HCT116 (cell line): ENCODE measurements around the gene CSRP1. TPM values are rescaled to one million over a fixed set of nuclear protein-coding genes. Genes with fewer than 3 reads are reported as not detected.

ENCODE experiments used
- ATAC-seq: fragments of 200-7000 bp; cut with Tn5 transposase; 2 replicates; pipeline ENCODE4 v1.9.1; 2020; ENCODE audit warnings: mild to moderate bottlenecking, moderate library complexity
- BruUV-seq: library from RNA; stranded (reverse); fragments of 400-500 nt; replicated peaks from 2 replicates; lab custom pipeline; 2021; lab: Mats Ljungman, UMichigan
- CTCF ChIA-PET: fragments of 300-600 bp; sonication (Branson Sonifier 250); formaldehyde crosslinking; loops from one replicate; lab custom pipeline; 2021; ENCODE audit warnings: antibody characterized with exemption; lab: Charles Lee
- POLR2A ChIA-PET: fragments of 300-600, 350-600 bp; sonication (Branson Sonifier 250); formaldehyde crosslinking; loops from one replicate; lab custom pipeline; 2021; ENCODE audit warnings: antibody characterized with exemption; lab: Charles Lee
- RAD21 ChIA-PET, 2 experiments: fragments of 300-600 bp; sonication (Branson Sonifier 250); formaldehyde crosslinking; loops; one replicate each; lab custom pipeline; 2023; ENCODE audit warnings: low total read pairs in 2 of 2; ENCODE audit not compliant: uncharacterized antibody in 2 of 2, unreplicated experiment in 2 of 2, low non-redundant PET in 1 of 2; lab: Charles Lee
- DNase-seq: peaks from one replicate; pipeline ENCODE4 v3.0.0-alpha.2; 2010; ENCODE audit warnings: low read depth, low spot score
- H2AFZ ChIP-seq: fragments of 200-600 bp; shearing (Covaris generic), sonication (generic); 2 replicates; pipeline ENCODE4 v1.6.1; 2017; ENCODE audit warnings: low read depth, mixed run types, mixed read lengths, antibody characterized with exemption, low read length; ENCODE audit not compliant: poor library complexity, severe bottlenecking
- H3K27ac ChIP-seq: 2 replicates; pipeline ENCODE4 v1.5.1; 2012; ENCODE audit warnings: low read depth, low read length
- H3K27me3 ChIP-seq: fragments of 200-600 bp; sonication (generic); 2 replicates; pipeline ENCODE4 v1.6.1; 2016; ENCODE audit warnings: mixed run types, low read length, mixed read lengths; ENCODE audit not compliant: insufficient read depth
- H3K36me3 ChIP-seq, 2 experiments: fragments of 200-500 bp in 1 of 2; fragments of 200-600 bp in 1 of 2; sonication (Bioruptor generic) in 1 of 2; sonication (generic) in 1 of 2; 2 replicates each; pipeline versions ENCODE4 v1.5.1 to v1.6.1; 2014 to 2016; ENCODE audit warnings: low read length in 2 of 2, inconsistent platforms in 1 of 2, mixed read lengths in 1 of 2, mixed run types in 1 of 2; ENCODE audit not compliant: insufficient read depth in 2 of 2, control insufficient read depth in 1 of 2
- H3K4me1 ChIP-seq, 2 experiments: fragments of 200-600 bp in 1 of 2; sonication (generic) in 1 of 2; 2 replicates each; pipeline versions ENCODE4 v1.5.1 to v1.6.1; 2012 to 2017; ENCODE audit warnings: low read length in 2 of 2, inconsistent platforms in 1 of 2, mild to moderate bottlenecking in 1 of 2, mixed read lengths in 1 of 2, mixed run types in 1 of 2, moderate library complexity in 1 of 2; ENCODE audit not compliant: insufficient read depth in 2 of 2, control insufficient read depth in 1 of 2
- H3K4me2 ChIP-seq: fragments of 200-600 bp; sonication (generic); 2 replicates; pipeline ENCODE4 v1.6.1; 2017; ENCODE audit warnings: mixed run types, low read length, mixed read lengths
- H3K4me3 ChIP-seq, 2 experiments: fragments of 200-600 bp in 1 of 2; sonication (generic) in 1 of 2; replicated peaks in 1 of 2; 2 replicates each; pipeline ENCODE4 v1.5.1; 2011 to 2016; ENCODE audit warnings: low read length in 2 of 2, control low read depth in 1 of 2, low read depth in 1 of 2, mild to moderate bottlenecking in 1 of 2, mixed read lengths in 1 of 2, mixed run types in 1 of 2
- H3K79me2 ChIP-seq: fragments of 200-600 bp; sonication (generic); 2 replicates; pipeline ENCODE4 v1.6.1; 2017; ENCODE audit warnings: mild to moderate bottlenecking, mixed run types, low read length, moderate library complexity, mixed read lengths; ENCODE audit not compliant: insufficient read depth
- H3K9ac ChIP-seq: fragments of 200-600 bp; sonication (generic); 2 replicates; pipeline ENCODE4 v1.6.1; 2016; ENCODE audit warnings: low read length, mixed read lengths
- H3K9me2 ChIP-seq: fragments of 200-600 bp; sonication (generic), shearing (Covaris generic); 2 replicates; pipeline ENCODE4 v1.6.1; 2017; ENCODE audit warnings: mixed run types, mild to moderate bottlenecking, moderate library complexity; ENCODE audit not compliant: insufficient read depth
- H3K9me3 ChIP-seq, 2 experiments: fragments of 200-500 bp in 1 of 2; fragments of 200-600 bp in 1 of 2; sonication (Bioruptor generic) in 1 of 2; sonication (generic) in 1 of 2; 2 replicates each; pipeline ENCODE4 v1.6.1; 2014 to 2017; ENCODE audit warnings: low read length in 2 of 2, mixed read lengths in 2 of 2, inconsistent platforms in 1 of 2, low read depth in 1 of 2, mild to moderate bottlenecking in 1 of 2, mixed run types in 1 of 2, moderate library complexity in 1 of 2; ENCODE audit not compliant: control insufficient read depth in 1 of 2, insufficient read depth in 1 of 2
- H4K20me1 ChIP-seq: fragments of 200-600 bp; sonication (generic), shearing (Covaris generic); 2 replicates; pipeline ENCODE4 v1.6.1; 2017; ENCODE audit warnings: mixed run types, mild to moderate bottlenecking, moderate library complexity; ENCODE audit not compliant: insufficient read depth
- ATF3 ChIP-seq: IDR thresholded peaks from 2 replicates; pipeline ENCODE4 v1.6.1; 2012
- CTCF ChIP-seq, 3 experiments: fragments of 200-600 bp in 1 of 3; sonication (generic) in 1 of 3; IDR thresholded peaks in 2 of 3; conservative IDR thresholded peaks in 1 of 3; 2 replicates each; pipeline ENCODE4 v1.5.1; 2012 to 2017; ENCODE audit warnings: low read depth in 2 of 3, low read length in 2 of 3, antibody characterized with exemption in 1 of 3, borderline replicate concordance in 1 of 3, control low read depth in 1 of 3, mild to moderate bottlenecking in 1 of 3, mixed read lengths in 1 of 3, mixed run types in 1 of 3, moderate library complexity in 1 of 3; ENCODE audit not compliant: insufficient read depth in 1 of 3
- EGR1 ChIP-seq: IDR thresholded peaks from 2 replicates; pipeline ENCODE4 v1.6.1; 2012; ENCODE audit warnings: low read depth
- POLR2AphosphoS5 ChIP-seq: IDR thresholded peaks from 2 replicates; pipeline ENCODE4 v1.6.1; 2011; ENCODE audit warnings: mild to moderate bottlenecking, low read depth, low read length, moderate library complexity
- RAD21 ChIP-seq: IDR thresholded peaks from 2 replicates; pipeline ENCODE4 v1.6.1; 2012; ENCODE audit warnings: low read depth, mild to moderate bottlenecking
- SP1 ChIP-seq: IDR thresholded peaks from 2 replicates; pipeline ENCODE4 v1.6.1; 2012; ENCODE audit warnings: low read depth
- TCF7L2 ChIP-seq: IDR thresholded peaks from 2 replicates; pipeline ENCODE4 v1.7.0; 2011; ENCODE audit warnings: borderline replicate concordance, inconsistent platforms; ENCODE audit not compliant: insufficient read depth, insufficient read length; ENCODE audit errors: extremely low read depth
- ZFX ChIP-seq: fragments of 450-650 bp; IDR thresholded peaks from 2 replicates; pipeline ENCODE4 v1.6.1; 2017
- ZNF274 ChIP-seq: fragments of 200-500 bp; sonication (Bioruptor generic); IDR thresholded peaks from 2 replicates; pipeline ENCODE4 v1.6.1; 2014; ENCODE audit warnings: mild to moderate bottlenecking, low read depth, low read length, inconsistent platforms
- intact Hi-C: fragments of 100-400 bp; cut with micrococcal nuclease; formaldehyde crosslinking; loops from 2 replicates; pipeline ENCODE4 v1.10.0; 2022
- total RNA-seq: library from RNA; stranded (reverse); gene quantifications from one replicate; pipeline ENCODE4 v1.2.1, GENCODE V29; 2021; ENCODE audit not compliant: unreplicated experiment
- TF ChIP-seq, protein P1 (sequence below): IDR thresholded peaks from 2 replicates; pipeline ENCODE4 v1.6.1; 2011; ENCODE audit warnings: mild to moderate bottlenecking, low read length, moderate library complexity; ENCODE audit not compliant: insufficient replicate concordance; ENCODE audit errors: extremely low read depth

The CSRP1 gene
- total RNA-seq, 1 experiment from 2014 or later, result 51.7 TPM

DNA sequence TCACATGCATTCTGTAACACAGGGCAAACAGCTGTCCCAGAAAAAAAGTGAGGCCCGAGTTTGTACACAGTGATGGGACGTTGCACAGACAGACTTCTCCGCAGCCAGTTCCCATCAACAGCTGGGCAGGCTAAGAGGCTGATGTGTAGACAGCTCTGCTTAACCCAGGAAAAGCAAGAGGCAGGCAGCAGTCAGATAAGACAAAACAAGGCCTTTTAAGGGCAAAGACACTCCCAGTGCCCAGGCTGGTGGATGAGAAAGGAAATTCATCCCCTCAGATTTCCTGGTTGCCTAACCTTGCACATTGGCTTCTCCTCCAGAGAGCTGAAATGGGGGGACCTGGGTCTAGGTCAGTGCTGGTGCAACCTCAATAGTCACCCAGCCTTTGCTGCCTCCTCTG lies 20.7 kb downstream of the CSRP1 start:
- Histone ChIP-seq H3K4me1 (peaks cover 25 to 34% of the 10 kb centered on the region in 2 experiments; a peak in 3 of 4 replicates), H3K79me2 (no peaks in the 10 kb centered on the region)

GRCh38 chr1:201485184-201485774 lies 21.6 kb downstream of the CSRP1 start:
- H3K36me3 ChIP-seq, result no peaks in the 10 kb centered on the region; a peak in 1 of 4 replicates
- ChIA-PET CTCF (interaction anchor here (0.6 to 2.3 kb wide), 2 partner anchors 28 to 50 kb away, joined by 3 to 13 read pairs; no protein-coding TSS in a partner anchor), POLR2A (no interaction called here), RAD21 (no interaction called here)
- no peaks in the 10 kb centered on the region for H3K27me3 ChIP-seq
- no peak for DNase-seq
- H3K9me3 ChIP-seq, result no peaks in the 10 kb centered on the region
- no TSS peak for BruUV-seq
- no peak for ATAC-seq
- H4K20me1 ChIP-seq, result no peaks in the 10 kb centered on the region
- H3K4me2 ChIP-seq, result no peak overlapping the region
- no peaks in the 10 kb centered on the region for H3K79me2 ChIP-seq
- H3K27ac ChIP-seq, result no peak overlapping the region
- no peak overlapping the region for H3K4me3 ChIP-seq
- peaks cover 29 to 41% of the 10 kb centered on the region in 2 experiments; a peak in 3 of 4 replicates for H3K4me1 ChIP-seq
- intact Hi-C loops, result no loop called here
- no peaks in the 10 kb centered on the region for H3K9me2 ChIP-seq
- no peak overlapping the region for H3K9ac ChIP-seq
- H2AFZ ChIP-seq, result no peak overlapping the region
- TF ChIP-seq POLR2AphosphoS5 (no peak), ZFX (no peak), ZNF274 (no peak), SP1 (no peak), RAD21 (no peak), CTCF (IDR thresholded peaks at IDR 0.05 in 2 of 3, conservative IDR thresholded peaks at IDR 0.05 in 1 of 3; ENCODE audit: borderline replicate concordance in 1 of 3, insufficient read depth in 1 of 3, low read depth in 2 of 3, low read length in 2 of 3) (no peak), TCF7L2 (no peak), EGR1 (no peak)

More for the DNA sequence above, 20.7 kb downstream of the CSRP1 start:
- Histone ChIP-seq H3K9me2 (no peaks in the 10 kb centered on the region), H3K27ac (no peak overlapping the region), H3K27me3 (no peaks in the 10 kb centered on the region), H3K9ac (no peak overlapping the region), H3K4me3 (no peak overlapping the region), H2AFZ (no peak overlapping the region), H3K36me3 (no peaks in the 10 kb centered on the region; a peak in 1 of 4 replicates), H3K4me2 (no peak overlapping the region), H3K9me3 (no peaks in the 10 kb centered on the region), H4K20me1 (no peaks in the 10 kb centered on the region)
- ATAC-seq (no peak), DNase-seq (no peak)
- BruUV-seq, result no TSS peak
- ChIA-PET CTCF (interaction anchor here (2.3 kb wide), 1 partner anchor 27 kb away, joined by 13 read pairs; no protein-coding TSS in a partner anchor), RAD21 (no interaction called here), POLR2A (no interaction called here)
- intact Hi-C loops, result no loop called here
- no peak for TF ChIP-seq ZFX
- TF ChIP-seq, protein P1, sequence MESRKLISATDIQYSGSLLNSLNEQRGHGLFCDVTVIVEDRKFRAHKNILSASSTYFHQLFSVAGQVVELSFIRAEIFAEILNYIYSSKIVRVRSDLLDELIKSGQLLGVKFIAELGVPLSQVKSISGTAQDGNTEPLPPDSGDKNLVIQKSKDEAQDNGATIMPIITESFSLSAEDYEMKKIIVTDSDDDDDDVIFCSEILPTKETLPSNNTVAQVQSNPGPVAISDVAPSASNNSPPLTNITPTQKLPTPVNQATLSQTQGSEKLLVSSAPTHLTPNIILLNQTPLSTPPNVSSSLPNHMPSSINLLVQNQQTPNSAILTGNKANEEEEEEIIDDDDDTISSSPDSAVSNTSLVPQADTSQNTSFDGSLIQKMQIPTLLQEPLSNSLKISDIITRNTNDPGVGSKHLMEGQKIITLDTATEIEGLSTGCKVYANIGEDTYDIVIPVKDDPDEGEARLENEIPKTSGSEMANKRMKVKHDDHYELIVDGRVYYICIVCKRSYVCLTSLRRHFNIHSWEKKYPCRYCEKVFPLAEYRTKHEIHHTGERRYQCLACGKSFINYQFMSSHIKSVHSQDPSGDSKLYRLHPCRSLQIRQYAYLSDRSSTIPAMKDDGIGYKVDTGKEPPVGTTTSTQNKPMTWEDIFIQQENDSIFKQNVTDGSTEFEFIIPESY, result no peak
- TF ChIP-seq ATF3, result no peak
